GM18907 (cell line): ENCODE data around the gene SGPP2.
"Not testable (repeated sequence)": the region's sequence is repeated elsewhere in the genome, so short reads cannot be mapped to it uniquely, and the experiment has no call there.

Experiments
- ATAC-seq: cut with Tn5 transposase; IDR thresholded peaks from one replicate; pipeline ENCODE4 v1.9.1; 2021; ENCODE audit warnings: mild to moderate bottlenecking, moderate library complexity; ENCODE audit not compliant: unreplicated experiment

The SGPP2 gene, protein sequence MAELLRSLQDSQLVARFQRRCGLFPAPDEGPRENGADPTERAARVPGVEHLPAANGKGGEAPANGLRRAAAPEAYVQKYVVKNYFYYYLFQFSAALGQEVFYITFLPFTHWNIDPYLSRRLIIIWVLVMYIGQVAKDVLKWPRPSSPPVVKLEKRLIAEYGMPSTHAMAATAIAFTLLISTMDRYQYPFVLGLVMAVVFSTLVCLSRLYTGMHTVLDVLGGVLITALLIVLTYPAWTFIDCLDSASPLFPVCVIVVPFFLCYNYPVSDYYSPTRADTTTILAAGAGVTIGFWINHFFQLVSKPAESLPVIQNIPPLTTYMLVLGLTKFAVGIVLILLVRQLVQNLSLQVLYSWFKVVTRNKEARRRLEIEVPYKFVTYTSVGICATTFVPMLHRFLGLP

GRCh38 chr2:222424276-222424728 lies at the start of gene SGPP2:
TSS of gene SGPP2 (plus strand) at chr2:222424543. CDS start at chr2:222424603, 60 bp downstream.
- ATAC-seq, result peak; percentile 33

DNA sequence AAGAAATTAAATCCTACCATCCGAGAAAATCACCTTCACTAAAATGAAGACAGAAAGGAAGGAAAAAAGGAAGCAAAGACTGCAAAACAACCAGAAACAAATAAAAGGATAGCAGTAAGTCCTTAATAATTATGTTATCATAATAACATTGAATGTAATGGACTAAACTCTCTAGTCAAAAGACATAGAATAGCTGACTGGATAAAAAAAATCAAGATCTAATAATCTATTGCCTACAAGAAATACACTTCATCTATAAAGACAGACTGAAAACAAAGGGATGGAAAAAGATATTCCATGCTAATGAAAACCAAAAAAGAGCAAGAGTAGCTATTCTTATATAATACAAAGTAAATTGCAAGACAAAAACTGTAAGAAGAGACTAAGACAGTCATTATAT lies 48.5 kb upstream of the SGPP2 start:
- no peak for ATAC-seq

DNA sequence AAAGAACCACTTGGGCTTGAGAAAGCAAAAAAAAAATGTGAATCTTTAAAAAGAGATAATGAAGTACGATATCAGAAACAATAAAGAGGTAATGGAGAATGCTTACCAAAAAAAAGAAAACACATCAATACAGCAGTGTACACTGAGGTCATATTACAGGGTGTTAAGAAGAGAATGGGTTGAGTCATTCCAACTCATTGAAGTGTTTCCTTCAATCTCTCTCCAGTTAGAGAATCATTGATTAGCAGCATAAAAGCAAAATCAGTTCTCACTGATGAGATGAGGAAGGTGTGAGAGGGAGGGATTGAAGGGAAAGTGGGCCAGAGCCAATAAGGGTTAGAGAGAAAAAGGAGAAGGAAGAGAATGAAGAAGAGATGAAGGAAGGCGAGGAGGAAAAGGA lies 43.9 kb upstream of the SGPP2 start:
- ATAC-seq, result no peak

- no peak for ATAC-seq
These were observed 42.8 kb upstream of the SGPP2 start for GRCh38 chr2:222381566-222381965.

DNA sequence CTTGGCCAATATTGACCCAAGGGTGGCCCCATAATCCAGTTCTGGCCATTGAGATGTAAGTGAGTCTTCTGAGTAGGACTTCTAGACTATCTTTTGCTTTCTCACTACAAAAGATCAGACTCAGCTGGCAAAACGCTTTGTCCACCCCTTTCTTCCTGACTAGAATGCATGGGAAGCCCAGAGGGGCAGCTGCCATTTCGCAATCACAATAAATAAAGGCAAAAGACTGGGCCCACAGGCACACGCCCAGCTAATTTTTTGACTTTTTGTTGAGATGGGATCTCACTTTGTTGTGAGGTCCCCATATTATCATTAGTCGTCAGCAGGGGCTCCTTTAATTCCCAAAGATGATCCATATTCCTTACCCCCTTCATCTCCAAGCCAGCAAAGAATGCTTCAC lies 41.1 kb upstream of the SGPP2 start:
- ATAC-seq, result no peak

DNA sequence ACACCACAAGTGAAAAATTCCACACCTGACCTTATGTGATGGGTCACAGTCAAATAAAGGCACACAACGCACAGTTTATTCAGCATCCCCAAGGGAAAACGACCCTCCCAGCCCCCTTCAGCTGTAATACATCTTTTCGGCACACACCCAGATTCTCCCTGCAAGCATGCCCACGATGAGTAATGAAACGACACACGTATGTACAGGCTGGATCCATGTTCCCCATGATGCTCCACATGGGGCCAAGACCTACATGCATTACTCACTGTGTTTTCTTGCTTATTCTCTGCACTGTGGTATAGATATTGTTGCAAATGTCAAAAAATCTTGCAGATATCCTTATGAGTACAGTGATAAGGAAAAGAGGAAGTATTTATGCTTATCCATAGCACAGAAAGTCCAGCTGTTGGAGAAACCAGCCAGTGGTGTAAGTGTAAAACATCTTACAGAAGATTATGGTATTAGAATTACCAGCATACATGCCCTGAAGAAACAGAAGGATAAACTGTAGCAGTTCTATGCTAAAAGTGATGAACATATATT lies 32.5 kb upstream of the SGPP2 start:
- ATAC-seq, result no peak

DNA sequence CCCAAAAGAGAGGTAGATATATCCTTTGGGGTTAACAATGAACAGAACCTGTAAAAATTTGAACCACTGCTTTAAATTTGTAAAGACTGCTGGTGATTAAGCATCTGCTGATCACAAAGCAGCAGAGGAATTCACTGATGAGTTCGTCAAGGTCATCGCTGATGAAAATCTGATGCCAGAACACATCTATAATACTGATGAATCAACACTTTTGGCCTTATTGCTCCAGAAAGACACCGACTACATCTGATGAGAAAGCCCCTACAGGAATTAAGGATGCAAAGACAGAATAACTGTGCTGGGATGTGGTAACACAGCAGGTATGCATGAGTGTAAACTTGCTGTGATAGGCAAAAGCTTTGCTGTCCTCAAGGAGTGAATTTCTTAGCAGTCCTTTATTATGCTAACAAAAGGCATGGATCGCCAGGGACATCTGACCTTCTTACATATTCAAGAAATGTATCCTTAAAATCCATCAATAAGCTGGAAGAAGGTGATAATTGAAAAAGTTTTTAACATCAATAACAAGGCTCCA lies 30.5 kb upstream of the SGPP2 start:
- ATAC-seq, result no peak

DNA sequence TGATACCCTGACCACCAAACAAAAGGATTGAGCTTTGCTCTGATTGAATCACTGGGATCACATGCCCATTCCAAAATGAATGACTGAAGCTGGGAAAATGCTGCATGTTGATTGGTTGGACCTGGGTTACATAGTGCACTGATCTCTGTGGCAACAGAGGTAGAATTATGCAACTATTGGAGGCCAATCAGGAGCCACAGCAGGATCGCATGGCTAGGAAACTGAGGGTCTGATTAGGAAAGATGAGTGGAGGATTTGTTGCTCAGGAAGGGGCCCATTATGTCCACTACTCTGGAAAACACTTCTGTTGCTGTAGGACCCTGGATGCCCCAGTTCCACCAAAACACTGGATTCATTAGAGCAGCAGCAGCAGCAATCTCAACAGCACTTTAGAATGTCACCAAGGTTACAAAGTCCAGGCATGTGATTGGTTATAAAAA lies 25.9 kb upstream of the SGPP2 start:
- no peak for ATAC-seq

GRCh38 chr2:222399038-222399783 lies 25.1 kb upstream of the SGPP2 start:
- ATAC-seq, result no peak

DNA sequence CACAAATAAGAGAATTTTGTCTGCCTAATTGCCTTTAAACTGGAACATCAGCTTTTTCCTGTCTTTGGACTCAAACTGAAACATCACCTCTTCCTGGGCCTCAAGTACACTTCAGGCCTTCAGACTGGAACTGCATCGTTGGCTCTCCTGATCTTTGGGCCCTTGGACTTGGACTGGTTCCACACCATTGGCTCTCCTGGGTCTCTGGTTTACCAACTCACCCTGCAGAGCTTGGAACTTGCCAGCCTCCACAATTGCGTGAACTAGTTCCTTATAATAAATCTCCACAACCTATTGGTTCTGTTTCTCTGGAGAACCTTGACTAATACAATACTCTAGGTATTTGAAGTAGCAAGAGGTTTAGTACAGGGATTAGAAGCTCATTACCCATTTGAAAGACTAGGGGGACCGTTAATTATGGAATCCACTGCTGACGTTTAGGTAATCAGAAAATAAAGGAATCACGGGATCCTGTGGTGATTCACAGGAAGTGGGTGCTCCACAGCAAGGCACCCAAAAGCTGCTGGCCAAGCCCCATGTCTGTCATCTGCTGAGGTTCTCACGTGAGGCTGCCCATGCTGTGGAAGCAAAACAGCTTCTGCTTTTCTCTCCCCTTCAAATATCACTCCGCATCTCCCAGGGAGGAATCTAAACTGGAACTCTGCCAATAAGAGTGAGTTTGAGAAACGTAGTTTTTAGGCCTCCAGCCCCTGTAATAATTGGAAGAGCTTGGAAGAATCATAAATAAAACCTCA lies 20.0 kb upstream of the SGPP2 start:
- ATAC-seq, result no peak

DNA sequence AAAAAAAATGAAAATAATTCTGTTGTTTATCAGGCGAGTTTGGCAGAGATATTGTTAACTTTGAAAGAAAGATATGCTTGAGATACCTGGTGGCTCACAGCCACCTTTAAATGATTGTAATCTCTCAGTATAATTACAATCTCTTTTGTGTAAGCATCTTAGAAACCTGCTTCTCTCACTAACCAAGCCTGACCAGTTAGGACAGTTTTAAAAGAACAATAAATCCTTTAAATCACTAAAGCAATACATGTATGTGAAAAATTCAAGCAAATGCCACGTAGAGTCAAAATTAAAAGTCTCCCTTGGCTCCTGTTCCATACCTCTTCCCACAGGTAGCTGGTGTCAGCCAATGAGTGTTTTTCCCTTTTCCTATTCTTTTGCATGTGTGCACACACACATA lies 15.7 kb upstream of the SGPP2 start:
- no peak for ATAC-seq

DNA sequence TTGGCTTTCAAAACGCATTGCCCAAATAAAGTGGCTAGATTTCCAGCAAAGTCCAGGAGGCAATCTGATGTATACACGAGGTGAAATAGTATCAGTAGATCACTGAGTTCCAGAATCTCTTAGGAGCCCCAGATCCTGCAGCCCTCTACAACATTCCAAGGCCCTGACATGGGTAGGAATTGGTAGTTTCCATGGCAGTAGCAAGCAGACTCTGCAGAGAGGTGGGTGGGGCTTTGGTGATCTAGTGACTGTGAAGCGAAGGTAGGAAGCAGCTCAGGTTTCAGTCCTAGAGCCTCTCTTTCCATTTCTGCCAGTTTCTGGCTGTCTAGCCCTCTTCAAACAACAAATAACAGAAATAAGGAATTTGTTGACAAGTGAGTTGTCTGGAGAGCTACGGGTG lies 13.8 kb upstream of the SGPP2 start:
- no peak for ATAC-seq

DNA sequence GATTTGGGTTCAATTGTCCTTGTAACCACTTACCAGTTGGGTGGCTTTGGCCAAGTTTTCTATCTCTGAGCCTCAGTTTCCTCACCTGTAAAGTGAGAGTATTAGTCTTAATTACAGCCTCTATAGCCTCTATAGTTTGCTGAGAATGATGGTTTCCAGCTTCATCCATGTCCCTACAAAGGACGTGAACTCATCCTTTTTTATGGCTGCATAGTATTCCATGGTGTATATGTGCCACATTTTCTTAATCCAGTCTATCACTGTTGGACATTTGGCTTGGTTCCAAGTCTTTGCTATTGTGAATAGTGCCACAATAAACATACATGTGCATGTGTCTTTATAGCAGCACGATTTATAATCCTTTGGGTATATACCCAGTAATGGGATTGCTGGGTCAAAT lies 12.0 kb upstream of the SGPP2 start:
- not testable (repeated sequence) for ATAC-seq

- ATAC-seq, result no peak
These were observed 10.9 kb upstream of the SGPP2 start for GRCh38 chr2:222413295-222413911.

DNA sequence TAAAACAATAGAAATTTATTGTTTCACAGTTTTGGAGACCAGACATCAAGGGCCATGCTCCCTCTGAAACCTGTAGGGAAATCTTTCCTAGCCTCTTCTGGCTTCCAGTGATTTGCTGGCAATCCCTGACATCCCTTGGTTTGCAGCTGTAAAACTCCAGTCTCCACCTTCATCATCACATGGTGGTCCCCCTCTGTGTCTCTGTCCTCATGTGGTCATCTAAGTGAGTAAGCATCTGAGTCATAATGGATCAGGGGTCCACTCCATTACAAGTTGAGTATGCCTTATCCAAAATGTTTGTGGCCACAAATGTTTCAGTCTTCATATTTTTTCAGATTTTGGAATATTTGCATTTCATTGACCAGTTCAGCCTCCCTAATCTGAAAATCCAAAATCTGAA lies 5.6 kb upstream of the SGPP2 start:
- ATAC-seq, result no peak

- ATAC-seq, result no peak
These were observed 3.8 kb upstream of the SGPP2 start for GRCh38 chr2:222420508-222420907.

DNA sequence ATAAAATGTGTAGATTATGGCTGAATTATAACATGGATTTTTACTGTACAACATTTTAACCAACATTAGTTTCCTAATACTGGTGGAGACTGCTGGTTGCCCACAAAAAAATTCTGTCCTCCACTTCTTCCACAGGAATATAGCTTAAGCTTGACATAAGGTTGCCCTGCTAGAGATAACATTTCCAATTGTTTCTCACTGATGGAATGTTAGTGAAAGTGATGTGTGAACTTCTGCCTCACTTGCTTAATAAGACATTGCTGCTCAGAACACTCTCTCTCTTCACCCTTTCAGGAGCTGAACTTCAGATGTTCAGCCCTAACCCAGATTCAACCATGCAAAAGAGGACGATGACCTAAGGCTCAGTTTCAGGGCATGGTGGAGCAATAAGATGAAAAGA lies 2.7 kb upstream of the SGPP2 start:
- ATAC-seq, result no peak

GRCh38 chr2:222423186-222423585 lies 1.2 kb upstream of the SGPP2 start:
- ATAC-seq, result no peak

DNA sequence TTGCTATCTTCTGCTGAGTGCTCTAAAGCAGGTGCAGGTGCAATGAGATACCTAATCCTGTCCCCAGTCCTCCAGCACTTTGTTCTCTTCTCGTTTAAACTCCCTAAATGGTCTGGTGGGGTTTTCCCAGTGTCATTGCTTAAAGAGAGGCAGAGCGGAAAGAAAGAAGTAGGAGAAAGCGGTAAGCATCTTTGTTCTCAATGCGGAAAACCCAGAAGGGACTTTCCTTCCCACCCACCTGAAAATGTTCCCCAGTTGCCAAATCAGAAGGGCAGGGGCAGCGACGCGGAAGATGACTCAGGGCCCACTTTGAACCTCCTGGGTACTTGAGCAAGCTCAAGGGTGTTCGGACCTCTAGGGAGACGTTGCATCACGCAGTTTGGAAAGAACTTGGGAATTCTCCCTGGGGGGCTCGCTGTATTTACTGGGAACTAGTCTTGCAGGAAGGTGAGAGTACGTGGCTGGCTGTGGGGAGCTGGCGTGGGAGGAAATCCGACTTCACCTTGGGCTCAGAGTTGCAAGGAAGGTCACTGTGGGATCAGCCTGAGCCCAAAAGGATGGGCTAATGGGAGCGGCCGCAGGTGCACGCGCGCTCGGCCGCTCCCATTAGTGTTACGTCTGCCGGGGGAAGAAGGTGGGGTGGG lies 589 bp upstream of the SGPP2 start:
- peak; percentile 40 for ATAC-seq
